Osteocyte (in vitro differentiated cells): ENCODE results near the gene GAK. TPM values are rescaled to one million over a fixed set of nuclear protein-coding genes. Genes with fewer than 3 reads are reported as not detected.

ENCODE experiments used
- DNase-seq: peaks from one replicate; pipeline ENCODE4 v3.0.0; 2021; ENCODE audit warnings: mixed read lengths; ENCODE audit not compliant: unreplicated experiment; ENCODE audit errors: extremely low spot score
- H3K27ac Mint-ChIP-seq: one replicate; pipeline ENCODE4 v1.8.0; 2021; ENCODE audit warnings: mild to moderate bottlenecking, mixed read lengths; ENCODE audit not compliant: unreplicated experiment
- H3K27me3 Mint-ChIP-seq: one replicate; pipeline ENCODE4 v1.8.0; 2021; ENCODE audit warnings: mixed read lengths; ENCODE audit not compliant: unreplicated experiment
- H3K36me3 Mint-ChIP-seq: one replicate; pipeline ENCODE4 v1.8.0; 2021; ENCODE audit warnings: mixed read lengths; ENCODE audit not compliant: unreplicated experiment
- H3K4me1 Mint-ChIP-seq: one replicate; pipeline ENCODE4 v1.8.0; 2021; ENCODE audit warnings: mixed read lengths; ENCODE audit not compliant: unreplicated experiment
- H3K4me3 Mint-ChIP-seq: one replicate; pipeline ENCODE4 v1.8.0; 2021; ENCODE audit warnings: mild to moderate bottlenecking, moderate library complexity, mixed read lengths; ENCODE audit not compliant: unreplicated experiment
- H3K9me3 Mint-ChIP-seq: one replicate; pipeline ENCODE4 v1.8.0; 2021; ENCODE audit warnings: mixed read lengths; ENCODE audit not compliant: unreplicated experiment
- total RNA-seq: library from RNA; stranded (reverse); gene quantifications from 2 replicates; pipeline ENCODE4 v1.2.1, GENCODE V29; 2021
- TF ChIP-seq, protein P1 (sequence below): fragments of 200-600 bp; sonication (generic); IDR thresholded peaks from 2 replicates; pipeline ENCODE4 v1.5.0; 2021; ENCODE audit warnings: antibody characterized with exemption, mild to moderate bottlenecking, moderate library complexity

The GAK gene
- total RNA-seq, 1 donor from 2014 or later = 93.8 TPM

DNA sequence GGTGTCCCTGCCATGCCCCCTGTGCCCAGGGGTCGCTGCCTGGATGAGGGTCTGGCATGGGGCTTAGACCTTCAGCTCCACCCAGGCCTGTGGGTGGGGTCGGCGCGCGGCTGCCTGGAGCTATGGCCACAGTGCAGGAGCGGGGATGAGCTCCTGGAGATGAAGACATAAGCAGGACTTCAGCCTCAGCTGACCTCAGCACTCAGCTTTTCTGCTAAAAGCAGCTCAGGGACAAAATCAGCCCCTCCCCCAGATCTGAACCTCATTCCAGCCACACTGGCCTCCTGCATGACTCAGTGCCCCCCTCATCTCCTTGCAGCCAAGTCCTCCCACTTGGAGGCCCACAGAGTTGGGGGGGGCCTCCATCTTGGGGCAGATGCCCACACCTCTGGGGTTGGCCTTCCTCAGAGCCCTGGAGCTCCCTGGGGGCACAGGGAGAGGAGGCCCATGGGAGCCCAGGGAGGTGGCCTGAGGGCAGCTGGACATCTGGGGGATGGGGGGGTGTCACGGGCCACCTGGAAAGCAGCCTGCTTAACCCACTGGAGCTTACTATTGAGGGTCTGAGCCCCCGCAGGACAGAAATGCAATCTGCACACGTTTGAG is 86.8 kb downstream of the GAK start:
- TF ChIP-seq, protein P1, sequence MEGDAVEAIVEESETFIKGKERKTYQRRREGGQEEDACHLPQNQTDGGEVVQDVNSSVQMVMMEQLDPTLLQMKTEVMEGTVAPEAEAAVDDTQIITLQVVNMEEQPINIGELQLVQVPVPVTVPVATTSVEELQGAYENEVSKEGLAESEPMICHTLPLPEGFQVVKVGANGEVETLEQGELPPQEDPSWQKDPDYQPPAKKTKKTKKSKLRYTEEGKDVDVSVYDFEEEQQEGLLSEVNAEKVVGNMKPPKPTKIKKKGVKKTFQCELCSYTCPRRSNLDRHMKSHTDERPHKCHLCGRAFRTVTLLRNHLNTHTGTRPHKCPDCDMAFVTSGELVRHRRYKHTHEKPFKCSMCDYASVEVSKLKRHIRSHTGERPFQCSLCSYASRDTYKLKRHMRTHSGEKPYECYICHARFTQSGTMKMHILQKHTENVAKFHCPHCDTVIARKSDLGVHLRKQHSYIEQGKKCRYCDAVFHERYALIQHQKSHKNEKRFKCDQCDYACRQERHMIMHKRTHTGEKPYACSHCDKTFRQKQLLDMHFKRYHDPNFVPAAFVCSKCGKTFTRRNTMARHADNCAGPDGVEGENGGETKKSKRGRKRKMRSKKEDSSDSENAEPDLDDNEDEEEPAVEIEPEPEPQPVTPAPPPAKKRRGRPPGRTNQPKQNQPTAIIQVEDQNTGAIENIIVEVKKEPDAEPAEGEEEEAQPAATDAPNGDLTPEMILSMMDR = no peak
- Mint-ChIP-seq H3K4me3 (no peak overlapping the region), H3K27ac (no peak overlapping the region), H3K9me3 (peaks cover 9% of the 10 kb centered on the region), H3K36me3 (peaks cover 20% of the 10 kb centered on the region), H3K4me1 (peaks cover 5% of the 10 kb centered on the region), H3K27me3 (no peaks in the 10 kb centered on the region)
- no peak for DNase-seq

DNA sequence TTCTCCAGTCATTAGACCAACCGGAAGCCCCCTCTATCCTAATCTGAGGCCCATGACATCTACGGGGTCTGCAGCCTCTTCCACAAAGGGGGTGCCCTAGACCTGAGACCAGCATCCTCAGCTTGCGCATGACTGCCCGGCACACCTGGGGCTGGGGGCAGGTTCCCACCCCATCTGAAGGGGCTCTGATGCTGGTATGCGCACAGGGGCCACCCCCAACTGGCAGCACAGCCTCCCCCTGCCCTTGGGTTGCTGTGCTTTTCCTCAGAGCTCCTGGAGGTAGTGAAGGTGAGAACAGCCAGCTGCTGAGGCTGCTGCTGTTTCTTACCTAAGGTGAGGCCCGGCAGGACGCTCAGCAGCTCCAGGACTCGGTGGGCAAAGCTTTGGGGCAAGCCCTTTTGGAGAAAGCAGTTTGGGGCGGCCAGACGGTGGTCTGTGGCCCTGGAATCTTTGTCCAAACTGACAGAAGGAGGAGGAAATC is 87.3 kb downstream of the GAK start:
- no peak for DNase-seq
- Mint-ChIP-seq H3K36me3 (peaks cover 20% of the 10 kb centered on the region), H3K9me3 (peaks cover 9% of the 10 kb centered on the region), H3K4me3 (no peak overlapping the region), H3K27ac (no peak overlapping the region), H3K4me1 (peaks cover 5% of the 10 kb centered on the region), H3K27me3 (no peaks in the 10 kb centered on the region)
- TF ChIP-seq, protein P1 = no peak

DNA sequence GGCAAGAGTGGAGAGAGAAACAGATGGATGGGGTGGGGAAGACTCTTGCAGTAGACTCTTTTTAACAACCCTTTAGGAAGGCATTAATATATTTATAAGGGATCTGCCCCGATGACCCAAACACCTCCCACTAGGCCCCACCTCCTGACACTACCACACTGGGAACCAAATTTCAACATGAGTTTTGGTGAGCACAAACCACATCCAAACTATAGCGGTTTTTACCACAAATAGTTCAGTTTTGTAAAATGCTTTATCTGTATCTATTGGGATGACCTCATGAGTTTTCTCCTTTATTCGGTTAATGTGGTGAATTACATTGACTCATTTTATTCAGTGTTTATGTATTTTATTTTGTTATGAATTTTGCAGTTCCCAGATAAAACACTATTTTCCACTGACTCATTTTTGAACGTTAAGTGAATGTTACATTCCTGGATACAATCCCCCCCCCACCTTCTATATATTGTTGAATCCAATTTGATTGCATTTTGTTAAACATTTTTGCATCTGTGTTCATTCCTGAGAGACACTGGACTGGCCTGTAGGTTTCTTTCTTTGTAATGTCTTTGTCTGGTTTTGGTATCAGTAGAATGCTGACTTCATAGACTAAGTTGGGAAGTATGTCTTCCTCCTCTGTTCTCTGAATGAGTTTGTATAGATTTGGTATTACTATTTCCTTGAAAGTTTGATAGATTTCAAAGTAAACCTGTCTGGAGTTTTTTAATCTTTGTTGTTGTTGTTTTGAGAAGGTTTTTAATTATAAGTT is 92.3 kb downstream of the GAK start:
- peaks cover 10% of the 10 kb centered on the region for H3K36me3 Mint-ChIP-seq
- no peak for DNase-seq
- TF ChIP-seq, protein P1 = no peak
- no peaks in the 10 kb centered on the region for H3K27me3 Mint-ChIP-seq
- no peak overlapping the region for H3K4me3 Mint-ChIP-seq
- peaks cover 15% of the 10 kb centered on the region for H3K9me3 Mint-ChIP-seq
- H3K27ac Mint-ChIP-seq = no peak overlapping the region
- H3K4me1 Mint-ChIP-seq = no peaks in the 10 kb centered on the region

DNA sequence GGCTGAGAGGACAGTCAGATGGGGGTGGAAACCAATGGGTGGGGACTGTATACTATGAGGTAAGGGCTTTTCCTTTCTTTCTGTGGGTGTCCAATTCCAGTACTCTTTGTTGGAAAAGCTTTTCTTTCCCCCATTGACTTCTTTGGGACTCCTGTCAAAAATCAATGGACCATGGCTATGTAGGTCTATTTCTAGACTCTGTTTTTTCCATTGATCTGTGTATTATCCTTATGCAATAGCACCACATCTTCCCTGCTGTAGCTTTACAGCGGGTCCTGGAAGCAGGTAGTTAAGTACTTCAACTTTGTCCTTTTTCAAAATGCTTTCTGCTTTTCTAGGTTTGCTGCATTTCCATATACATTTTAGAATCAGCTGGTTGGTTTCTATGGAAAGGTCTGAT is 94.3 kb downstream of the GAK start:
- H3K27ac Mint-ChIP-seq = no peak overlapping the region
- H3K4me3 Mint-ChIP-seq = no peak overlapping the region
- peaks cover 15% of the 10 kb centered on the region for H3K9me3 Mint-ChIP-seq
- no peak for DNase-seq
- peaks cover 8% of the 10 kb centered on the region for H3K36me3 Mint-ChIP-seq
- no peaks in the 10 kb centered on the region for H3K4me1 Mint-ChIP-seq
- H3K27me3 Mint-ChIP-seq = no peaks in the 10 kb centered on the region
- TF ChIP-seq, protein P1 = no peak

DNA sequence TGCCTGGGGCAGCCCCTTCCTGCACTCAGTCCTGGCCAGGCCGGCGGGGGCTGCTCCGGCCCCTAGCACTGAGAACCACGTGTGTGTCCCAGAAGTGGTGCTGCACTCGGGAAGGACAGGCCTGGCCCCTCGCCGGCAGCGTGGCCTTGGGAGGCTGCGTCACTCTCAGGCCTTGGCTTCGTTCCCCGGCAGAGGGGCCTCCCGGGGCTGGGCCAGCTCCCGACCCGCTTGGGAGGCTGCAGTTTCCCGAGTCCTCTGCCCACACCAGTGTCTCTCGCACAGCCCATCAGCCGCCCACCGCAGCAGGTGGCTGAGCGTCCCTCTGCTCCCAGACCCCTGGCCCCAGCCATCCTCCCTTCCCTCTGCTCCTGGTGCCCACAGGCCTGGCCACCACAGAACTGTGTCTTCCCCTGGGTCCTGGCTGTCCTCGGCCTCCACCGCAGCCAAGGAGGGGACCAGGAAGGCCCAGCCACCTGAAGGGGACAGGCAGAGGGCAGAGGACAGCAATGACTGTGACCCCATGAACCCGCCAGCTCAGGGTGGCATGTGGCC is 95.3 kb downstream of the GAK start:
- DNase-seq = no peak
- Mint-ChIP-seq H3K9me3 (peaks cover 12% of the 10 kb centered on the region), H3K36me3 (peaks cover 5% of the 10 kb centered on the region), H3K4me3 (no peak overlapping the region), H3K27me3 (no peaks in the 10 kb centered on the region), H3K27ac (no peak overlapping the region), H3K4me1 (no peaks in the 10 kb centered on the region)
- TF ChIP-seq, protein P1 = no peak
